Muscle of back (tissue), 11 donors: ENCODE data around the gene ARFIP1. TPM values are rescaled to one million over a fixed set of nuclear protein-coding genes. Genes with fewer than 3 reads are reported as not detected.
"Not testable (repeated sequence)": the region's sequence is repeated elsewhere in the genome, so short reads cannot be mapped to it uniquely, and the experiment has no call there.

Source experiments
- DNase-seq, 3 donors: peaks; one replicate each; pipeline versions ENCODE4 v3.0.0 to v3.0.0-alpha.2; 2013
- polyA plus RNA-seq, 10 donors: library from polyadenylated mRNA; unstranded; fragments of 120-200 nt; gene quantifications; one replicate each; pipeline ENCODE4 v1.2.1, GENCODE V29; 2013; ENCODE audit not compliant: insufficient read length in 10 of 10

Gene ARFIP1
- polyA plus RNA-seq, 10 donors, result 17.3 to 27.0 (median 20.9) TPM

- peak in 1 of 3 donors; percentile 25 for DNase-seq
These were observed 114.9 kb downstream of the ARFIP1 start for GRCh38 chr4:152894673-152895072.

GRCh38 chr4:152896811-152897210, 117.1 kb downstream of the ARFIP1 start:
- DNase-seq, result no peak

DNA sequence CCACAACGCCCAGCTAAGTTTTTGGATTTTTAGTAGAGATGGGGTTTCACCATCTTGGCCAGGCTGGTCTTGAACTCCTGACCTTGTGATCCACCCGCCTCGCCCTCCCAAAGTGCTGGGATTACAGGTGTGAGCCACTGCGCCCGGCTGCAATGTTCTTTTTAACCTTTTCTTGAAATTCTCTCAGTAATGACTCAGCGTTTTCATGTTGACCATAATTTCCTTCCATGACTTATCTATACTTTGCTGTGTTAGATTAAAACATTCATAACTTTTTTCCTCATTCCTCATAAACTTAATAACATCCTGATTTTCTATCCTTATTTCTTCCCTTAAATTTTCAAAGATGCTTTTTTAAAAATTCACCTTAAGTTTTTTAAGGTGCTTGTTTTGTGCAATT, 118.4 kb downstream of the ARFIP1 start:
- not testable (repeated sequence) for DNase-seq

- no peak for DNase-seq
These were observed 118.9 kb downstream of the ARFIP1 start for GRCh38 chr4:152898606-152899005.

DNA sequence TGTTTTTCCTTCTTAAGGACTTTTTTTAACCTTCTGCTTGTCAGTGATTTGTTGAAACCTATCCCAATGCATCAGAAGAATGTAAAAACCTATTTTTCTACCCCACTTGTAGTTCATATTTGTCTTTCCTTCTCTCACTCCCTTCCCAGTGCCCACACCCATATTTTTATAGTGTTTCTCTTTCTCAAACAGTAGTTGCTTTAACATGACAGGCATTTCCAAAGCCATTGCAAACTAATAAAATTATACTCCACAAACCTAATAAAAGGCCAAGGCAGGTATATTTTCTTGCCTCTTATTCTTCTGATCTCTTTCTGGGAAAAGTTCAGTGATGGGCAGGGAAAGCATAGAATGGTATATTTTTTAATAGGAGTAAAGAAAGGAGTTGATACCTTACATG, 120.6 kb downstream of the ARFIP1 start:
- no peak for DNase-seq

DNA sequence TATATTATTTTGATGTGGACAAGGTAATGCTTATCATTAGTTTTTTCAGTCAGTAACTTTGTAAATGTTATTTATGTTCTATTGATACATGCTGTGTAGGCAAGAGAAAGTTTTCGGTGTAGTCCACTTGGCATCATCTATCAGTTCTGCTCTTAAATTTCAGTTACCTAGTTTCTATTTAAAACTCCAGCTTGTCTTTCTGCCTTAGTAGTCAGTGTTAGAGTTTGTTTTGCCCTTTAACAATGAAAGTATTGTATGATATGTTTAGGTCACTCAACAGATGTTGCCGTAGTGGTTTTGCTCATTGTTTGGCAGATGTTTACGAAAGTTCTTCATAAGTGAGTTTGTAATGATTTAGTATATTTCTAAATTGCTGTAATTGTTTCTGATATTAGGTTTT, 121.5 kb downstream of the ARFIP1 start:
- DNase-seq, result peak in 1 of 3 donors; percentile 10

DNA sequence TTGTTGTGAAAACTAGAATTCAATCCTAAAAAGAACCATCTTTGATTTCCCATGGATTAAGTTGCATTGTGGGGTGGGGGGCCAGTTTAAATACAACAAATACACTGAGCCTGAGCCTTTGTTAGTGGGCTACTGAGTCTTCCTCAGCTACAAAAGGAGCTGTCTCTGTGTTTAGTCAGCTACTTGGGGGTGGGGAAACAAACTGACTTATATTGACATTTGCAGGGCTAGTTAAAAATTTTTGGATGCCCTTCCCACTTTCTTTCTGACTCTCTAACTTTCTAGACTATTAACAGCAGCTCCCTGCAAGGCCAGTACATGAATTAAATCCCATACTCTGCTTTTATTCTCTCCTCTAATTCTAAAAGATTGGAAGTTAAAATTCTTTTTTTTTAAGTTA, 123.9 kb downstream of the ARFIP1 start:
- DNase-seq, result no peak

- DNase-seq, result no peak
These were observed 130.1 kb downstream of the ARFIP1 start for GRCh38 chr4:152909901-152910300.

DNA sequence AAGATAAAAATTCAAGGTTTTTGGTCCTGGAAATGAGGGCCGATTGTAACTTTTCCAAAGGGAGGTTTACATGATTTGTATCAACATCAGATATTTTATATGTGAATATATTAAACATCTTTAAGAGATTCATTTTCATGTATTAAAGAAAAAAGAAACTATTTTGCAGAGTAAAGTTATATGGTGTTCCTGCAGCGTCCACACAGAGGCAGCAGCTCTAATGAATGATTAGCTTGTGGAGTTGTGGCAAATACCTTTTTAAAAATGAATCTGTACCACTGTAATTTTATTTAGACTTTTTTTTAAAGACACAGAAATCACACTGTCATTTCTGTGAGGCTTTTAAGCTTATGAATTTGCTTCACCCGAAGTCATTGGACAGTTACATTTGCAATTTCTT, 130.8 kb downstream of the ARFIP1 start:
- DNase-seq, result no peak

- DNase-seq, result no peak
These were observed 138.0 kb downstream of the ARFIP1 start for GRCh38 chr4:152917543-152918395.

GRCh38 chr4:152919826-152920225, 140.1 kb downstream of the ARFIP1 start:
- no peak for DNase-seq

- no peak for DNase-seq
These were observed 141.0 kb downstream of the ARFIP1 start for GRCh38 chr4:152920768-152921167.

DNA sequence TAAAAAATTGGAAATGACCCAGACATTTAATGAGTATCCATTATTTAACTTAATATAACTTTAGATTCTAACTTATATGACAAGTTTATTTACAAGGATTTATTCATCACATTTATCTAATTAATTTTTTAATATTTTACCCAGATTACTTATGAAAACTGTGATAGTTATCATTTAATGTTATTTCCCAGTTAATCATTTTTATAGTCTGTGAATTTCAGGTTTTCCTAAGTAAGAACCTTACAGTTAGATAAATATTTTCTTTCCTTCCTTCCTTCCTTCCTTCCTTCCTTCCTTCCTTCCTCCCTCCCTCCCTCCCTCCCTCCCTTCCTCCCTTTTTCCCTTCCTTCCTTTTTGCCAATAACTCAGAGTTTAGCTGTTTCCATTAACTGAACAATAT, 141.5 kb downstream of the ARFIP1 start:
- DNase-seq, result no peak

- no peak for DNase-seq
These were observed 146.1 kb downstream of the ARFIP1 start for GRCh38 chr4:152925851-152926250.

GRCh38 chr4:152926959-152927358, 147.2 kb downstream of the ARFIP1 start:
- no peak for DNase-seq

GRCh38 chr4:152927737-152928136, 148.0 kb downstream of the ARFIP1 start:
- DNase-seq, result no peak

DNA sequence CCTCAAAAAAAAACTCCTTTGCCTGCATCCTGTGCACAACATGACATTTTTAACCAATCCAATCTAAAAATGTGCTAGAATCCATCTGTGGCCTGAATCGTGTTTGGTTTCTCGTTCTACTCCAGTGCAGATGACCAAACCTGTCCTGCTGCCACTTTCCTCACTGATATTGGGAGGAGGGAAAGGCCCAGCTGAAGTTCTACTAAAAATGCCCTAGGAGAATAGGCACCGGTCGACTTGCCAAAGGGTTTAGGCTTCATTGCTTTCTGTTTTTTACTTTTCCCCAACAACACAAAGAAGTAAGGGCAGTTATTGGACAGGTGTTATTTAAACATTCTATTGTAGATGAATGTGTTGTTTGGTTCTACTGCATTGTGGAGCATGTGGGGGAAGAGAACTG, 148.5 kb downstream of the ARFIP1 start:
- no peak for DNase-seq

GRCh38 chr4:152929888-152930287, 150.1 kb downstream of the ARFIP1 start:
- no peak for DNase-seq

GRCh38 chr4:152935143-152935542, 155.4 kb downstream of the ARFIP1 start:
- no peak for DNase-seq

- peak in 1 of 3 donors; percentile 76 for DNase-seq
These were observed 156.1 kb downstream of the ARFIP1 start, which contains the start of gene FHDC1 for GRCh38 chr4:152935631-152936445. Gene FHDC1, plus strand, starts transcription at chr4:152936323. Its CDS starts 6,735 bp downstream, at chr4:152943058.

DNA sequence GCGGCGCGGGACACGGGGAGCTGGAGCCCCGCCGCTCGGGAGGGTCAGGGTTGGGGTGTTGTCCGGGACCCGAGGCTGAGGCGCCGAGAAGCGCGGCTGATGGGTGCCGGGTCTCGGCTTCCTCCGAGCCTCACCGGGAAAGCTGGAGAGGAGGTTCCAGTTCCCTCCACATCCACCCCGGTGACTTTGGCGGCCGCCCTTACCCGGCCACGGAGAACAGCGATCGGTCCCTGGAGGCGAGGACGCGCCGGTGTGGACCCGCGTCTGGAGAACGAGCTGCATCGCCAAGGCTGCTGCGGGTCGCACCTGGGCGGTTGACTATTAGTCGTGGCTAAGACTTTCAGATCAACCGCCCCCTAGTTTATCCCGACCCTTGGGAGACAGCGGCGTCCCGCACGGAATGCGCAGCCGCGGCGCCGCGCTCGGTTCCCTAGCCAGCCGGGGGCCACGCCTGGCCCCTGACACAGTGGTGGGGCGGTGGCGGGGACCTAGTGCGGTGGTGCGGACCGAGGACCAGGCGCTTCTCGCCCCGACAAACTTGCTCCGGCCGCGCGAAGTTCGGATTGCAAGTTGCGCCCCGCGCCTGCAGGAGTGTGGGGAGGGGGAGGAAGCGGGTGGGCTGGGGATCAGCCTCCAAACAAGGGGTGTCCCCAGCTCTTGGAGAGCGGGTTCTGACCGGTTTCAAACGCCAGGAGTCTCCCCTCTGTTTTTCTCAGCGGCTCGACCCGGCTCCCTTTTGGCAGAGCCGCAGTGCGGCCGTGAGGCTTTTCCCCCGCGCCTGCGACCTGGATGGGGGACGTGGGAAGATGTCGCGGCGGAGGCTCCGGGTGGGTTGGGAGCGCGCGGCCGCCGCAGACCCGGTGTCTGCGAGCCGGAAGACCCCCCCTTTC, 156.9 kb downstream of the ARFIP1 start:
- DNase-seq, result peak in 1 of 3 donors; percentile 87
